ENCODE results near the gene ABCC11. TPM values are rescaled to one million over a fixed set of nuclear protein-coding genes. Genes with fewer than 3 reads are reported as not detected.

ABCC11 gene
- total RNA-seq, 1 donor from 2014 or later, result not detected

DNA sequence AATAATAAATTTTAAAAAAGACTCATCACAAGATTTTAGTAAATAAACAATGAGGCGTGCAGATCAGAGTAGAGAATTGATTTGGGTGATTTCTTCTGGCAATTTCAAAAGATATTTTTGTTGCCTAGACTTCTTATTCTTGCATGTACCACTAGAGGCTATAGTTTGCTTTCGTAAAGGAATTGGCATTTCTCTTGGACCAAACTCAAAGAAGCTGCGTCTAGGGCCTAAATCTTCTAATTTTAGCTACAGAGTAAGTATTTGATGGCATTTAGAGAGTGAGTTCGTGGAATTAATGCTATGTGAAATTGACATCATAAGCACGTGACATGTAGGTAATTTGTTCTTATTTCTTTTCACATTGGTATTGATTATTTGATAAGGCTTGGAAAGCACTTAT, 24.4 kb upstream of the ABCC11 start:
- no peaks in the 10 kb centered on the region for H3K9me3 ChIP-seq
- H3K36me3 ChIP-seq, result peaks cover 0 to 26% of the 10 kb centered on the region in 2 donors
- intact Hi-C loops (cut with DNase I), result no loop called here
- H3K4me1 ChIP-seq, result peaks cover 6% of the 10 kb centered on the region
- H3K27me3 ChIP-seq, result no peaks in the 10 kb centered on the region
- DNase-seq (ENCODE audit: extremely low spot score in 2 of 2), result no peak
- no peak overlapping the region for H3K4me3 ChIP-seq
- TF ChIP-seq POLR2AphosphoS5 (IDR thresholded peaks at IDR 0.05; ENCODE audit: insufficient read depth in 1 of 2, low read depth in 1 of 2) (no peak), POLR2A (IDR thresholded peaks at IDR 0.05) (no peak)
- TF ChIP-seq, protein P1, sequence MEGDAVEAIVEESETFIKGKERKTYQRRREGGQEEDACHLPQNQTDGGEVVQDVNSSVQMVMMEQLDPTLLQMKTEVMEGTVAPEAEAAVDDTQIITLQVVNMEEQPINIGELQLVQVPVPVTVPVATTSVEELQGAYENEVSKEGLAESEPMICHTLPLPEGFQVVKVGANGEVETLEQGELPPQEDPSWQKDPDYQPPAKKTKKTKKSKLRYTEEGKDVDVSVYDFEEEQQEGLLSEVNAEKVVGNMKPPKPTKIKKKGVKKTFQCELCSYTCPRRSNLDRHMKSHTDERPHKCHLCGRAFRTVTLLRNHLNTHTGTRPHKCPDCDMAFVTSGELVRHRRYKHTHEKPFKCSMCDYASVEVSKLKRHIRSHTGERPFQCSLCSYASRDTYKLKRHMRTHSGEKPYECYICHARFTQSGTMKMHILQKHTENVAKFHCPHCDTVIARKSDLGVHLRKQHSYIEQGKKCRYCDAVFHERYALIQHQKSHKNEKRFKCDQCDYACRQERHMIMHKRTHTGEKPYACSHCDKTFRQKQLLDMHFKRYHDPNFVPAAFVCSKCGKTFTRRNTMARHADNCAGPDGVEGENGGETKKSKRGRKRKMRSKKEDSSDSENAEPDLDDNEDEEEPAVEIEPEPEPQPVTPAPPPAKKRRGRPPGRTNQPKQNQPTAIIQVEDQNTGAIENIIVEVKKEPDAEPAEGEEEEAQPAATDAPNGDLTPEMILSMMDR (IDR thresholded peaks at IDR 0.05), result no peak
- no peak overlapping the region for H3K27ac ChIP-seq

DNA sequence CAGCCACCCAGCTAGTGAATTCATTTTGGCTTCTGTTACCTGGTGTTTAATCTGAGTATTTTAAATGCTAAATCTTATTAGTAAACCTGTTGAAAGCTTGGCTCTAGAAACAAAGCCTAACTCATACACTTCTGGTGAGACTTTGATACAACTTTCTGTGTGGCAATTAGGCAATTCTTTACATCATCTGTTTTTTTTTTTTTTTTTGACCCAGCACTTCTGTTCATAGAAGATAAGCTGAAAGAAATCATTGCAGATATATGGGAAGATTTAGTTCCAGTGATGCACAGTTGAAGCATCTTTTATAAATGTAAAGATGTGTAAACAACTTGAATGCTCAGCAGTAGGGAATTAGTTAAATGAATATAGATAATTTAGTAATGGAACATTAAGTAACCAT, 21.7 kb upstream of the ABCC11 start:
- no peak for TF ChIP-seq POLR2A (IDR thresholded peaks at IDR 0.05)
- TF ChIP-seq, protein P1 (IDR thresholded peaks at IDR 0.05), result no peak
- no peak for TF ChIP-seq POLR2AphosphoS5 (IDR thresholded peaks at IDR 0.05; ENCODE audit: insufficient read depth in 1 of 2, low read depth in 1 of 2)
- intact Hi-C loops (cut with DNase I), result no loop called here
- H3K27me3 ChIP-seq, result no peaks in the 10 kb centered on the region
- DNase-seq (ENCODE audit: extremely low spot score in 2 of 2), result no peak
- no peak overlapping the region for H3K27ac ChIP-seq
- no peaks in the 10 kb centered on the region for H3K9me3 ChIP-seq
- no peaks in the 10 kb centered on the region for H3K4me1 ChIP-seq
- H3K4me3 ChIP-seq, result no peak overlapping the region
- peaks cover 0 to 37% of the 10 kb centered on the region in 2 donors for H3K36me3 ChIP-seq

- Histone ChIP-seq H3K27me3 (no peaks in the 10 kb centered on the region), H3K9me3 (no peaks in the 10 kb centered on the region), H3K27ac (no peak overlapping the region), H3K4me3 (no peak overlapping the region), H3K4me1 (no peaks in the 10 kb centered on the region), H3K36me3 (peaks cover 4 to 63% of the 10 kb centered on the region in 2 donors)
- DNase-seq (ENCODE audit: extremely low spot score in 2 of 2), result no peak
- TF ChIP-seq POLR2AphosphoS5 (IDR thresholded peaks at IDR 0.05; ENCODE audit: insufficient read depth in 1 of 2, low read depth in 1 of 2) (no peak), POLR2A (IDR thresholded peaks at IDR 0.05) (no peak)
- TF ChIP-seq, protein P1 (IDR thresholded peaks at IDR 0.05), result no peak
- intact Hi-C loops (cut with DNase I), result no loop called here
These were observed 15.3 kb upstream of the ABCC11 start for GRCh38 chr16:48262631-48263030.

GRCh38 chr16:48261569-48261968, 14.2 kb upstream of the ABCC11 start:
- no peak overlapping the region for H3K4me3 ChIP-seq
- no peak for TF ChIP-seq POLR2A (IDR thresholded peaks at IDR 0.05)
- no peak for TF ChIP-seq POLR2AphosphoS5 (IDR thresholded peaks at IDR 0.05; ENCODE audit: insufficient read depth in 1 of 2, low read depth in 1 of 2)
- TF ChIP-seq, protein P1 (IDR thresholded peaks at IDR 0.05), result no peak
- H3K4me1 ChIP-seq, result no peaks in the 10 kb centered on the region
- no peaks in the 10 kb centered on the region for H3K27me3 ChIP-seq
- no peaks in the 10 kb centered on the region for H3K9me3 ChIP-seq
- intact Hi-C loops (cut with DNase I), result no loop called here
- no peak for DNase-seq (ENCODE audit: extremely low spot score in 2 of 2)
- peaks cover 4 to 62% of the 10 kb centered on the region in 2 donors for H3K36me3 ChIP-seq
- H3K27ac ChIP-seq, result no peak overlapping the region

GRCh38 chr16:48256579-48257177, 9.3 kb upstream of the ABCC11 start:
- peaks cover 1 to 52% of the 10 kb centered on the region in 2 donors for H3K36me3 ChIP-seq

More at GRCh38 chr16:48256579-48257177, 9.3 kb upstream of the ABCC11 start:
- Histone ChIP-seq H3K4me1 (no peaks in the 10 kb centered on the region), H3K4me3 (no peak overlapping the region), H3K27ac (no peak overlapping the region), H3K27me3 (no peaks in the 10 kb centered on the region), H3K9me3 (no peaks in the 10 kb centered on the region)
- DNase-seq (ENCODE audit: extremely low spot score in 2 of 2), result no peak
- intact Hi-C loops (cut with DNase I), result no loop called here
- TF ChIP-seq POLR2A (IDR thresholded peaks at IDR 0.05) (no peak), POLR2AphosphoS5 (IDR thresholded peaks at IDR 0.05; ENCODE audit: insufficient read depth in 1 of 2, low read depth in 1 of 2) (no peak)
- TF ChIP-seq, protein P1 (IDR thresholded peaks at IDR 0.05), result no peak

Data from vagina (tissue), 2 donors.